Sigmoid colon (tissue), 7 donors: ENCODE measurements around the gene RBM47. TPM values are rescaled to one million over a fixed set of nuclear protein-coding genes. Genes with fewer than 3 reads are reported as not detected.

Source experiments
- DNase-seq: peaks from one replicate; pipeline ENCODE4 v3.0.0-alpha.2; 2019
- H3K27ac ChIP-seq, 4 donors: fragments of 200-600 bp; sonication (generic); one replicate each; pipeline ENCODE4 v1.5.1; 2016 to 2019; ENCODE audit warnings: mild to moderate bottlenecking in 1 of 4
- H3K27me3 ChIP-seq, 3 donors: fragments of 200-600 bp; sonication (generic); one replicate each; pipeline ENCODE4 v1.5.1; 2019; ENCODE audit warnings: mild to moderate bottlenecking in 1 of 3
- H3K36me3 ChIP-seq, 4 donors: fragments of 200-600 bp; sonication (generic); one replicate each; pipeline ENCODE4 v1.5.1; 2016 to 2019
- H3K4me1 ChIP-seq, 4 donors: fragments of 200-600 bp; sonication (generic); one replicate each; pipeline ENCODE4 v1.5.1; 2017 to 2019
- H3K4me3 ChIP-seq, 4 donors: fragments of 200-600 bp; sonication (generic); one replicate each; pipeline ENCODE4 v1.5.1; 2017 to 2019; ENCODE audit warnings: mild to moderate bottlenecking in 2 of 4, moderate library complexity in 1 of 4
- H3K9me3 ChIP-seq, 4 donors: fragments of 200-600 bp in 3 of 4; sonication (generic) in 3 of 4; one replicate each; pipeline versions ENCODE4 v1.5.1 to v1.6.1; 2013 to 2019
- CTCF ChIP-seq, 4 experiments: fragments of 450-650 bp in 3 of 4; fragments of 200-600 bp in 1 of 4; IDR thresholded peaks; one replicate each; pipeline ENCODE4 v1.5.1; 2016 to 2019; ENCODE audit warnings: antibody characterized with exemption in 4 of 4, mild to moderate bottlenecking in 3 of 4, moderate library complexity in 2 of 4
- EP300 ChIP-seq, 4 donors: sonication (generic); formaldehyde crosslinking; IDR thresholded peaks; one replicate each; pipeline ENCODE4 v1.6.1; 2017; ENCODE audit warnings: antibody characterized with exemption in 4 of 4
- POLR2A ChIP-seq, 2 donors: fragments of 450-650 bp; IDR thresholded peaks; one replicate each; pipeline ENCODE4 v1.6.1; 2016; ENCODE audit warnings: antibody characterized with exemption in 2 of 2, mild to moderate bottlenecking in 2 of 2, moderate library complexity in 2 of 2
- POLR2AphosphoS5 ChIP-seq, 4 donors: sonication (generic); formaldehyde crosslinking; IDR thresholded peaks; one replicate each; pipeline ENCODE4 v1.6.1; 2017; ENCODE audit warnings: antibody characterized with exemption in 4 of 4
- WGBS, 2 donors: extraction: QIAGEN DNeasy Blood & Tissue Kit; methylation state at CpG; one replicate each; pipeline ENCODE4 v1.1.7; 2013; 5-methylcytosine and 5-hydroxymethylcytosine counted together
- intact Hi-C: fragments of 100-400 bp; cut with DNase I; formaldehyde crosslinking; loops from one replicate; pipeline ENCODE4 v1.15.1; 2023
- polyA plus RNA-seq, 3 donors: library from polyadenylated mRNA; stranded (reverse); fragments of 200-250 nt; gene quantifications; one replicate each; pipeline ENCODE4 v1.2.3, GENCODE V29; 2013
- total RNA-seq, 4 donors: library from RNA; depleted of rRNA; stranded (reverse); fragments of >200 nt; gene quantifications; one replicate each; pipeline ENCODE4 v1.1.0, GENCODE V29; 2016
- donor health status: healthy with polysubstance abuse.
- donor health status: Bipolar disorder and iron deficiency.
- donor health status: healthy.

Gene RBM47
- total and polyA plus RNA-seq, 7 donors, result 7.2 to 148 (median 21.2) TPM

DNA sequence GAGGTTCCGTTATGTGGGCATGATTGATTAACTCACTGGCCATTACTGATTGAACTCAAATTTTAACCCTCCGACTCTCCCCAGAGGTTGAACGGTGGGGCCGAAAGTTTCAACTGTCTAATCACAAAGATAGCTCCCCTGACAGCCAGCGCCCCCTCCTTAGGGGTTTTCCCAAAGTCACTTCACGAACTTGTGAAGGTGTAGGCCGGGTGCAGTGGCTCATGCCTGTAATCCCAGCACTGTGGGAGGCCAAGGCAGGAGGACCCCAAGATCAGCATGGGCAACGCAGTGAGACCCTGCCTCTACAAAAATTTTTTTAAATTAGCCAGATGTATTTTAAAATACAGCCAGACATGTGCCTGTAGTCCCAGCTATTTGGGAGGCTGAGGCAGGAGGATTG is 39.8 kb upstream of the RBM47 start:
- 89% methylated on average over 8 of the region's 8 CpGs for WGBS, 2 donors
- intact Hi-C loops, result no loop called here
- Histone ChIP-seq H3K27me3 (no peaks in the 10 kb centered on the region), H3K9me3 (no peaks in the 10 kb centered on the region), H3K27ac (no peak overlapping the region), H3K36me3 (no peaks in the 10 kb centered on the region), H3K4me1 (no peaks in the 10 kb centered on the region), H3K4me3 (no peak overlapping the region)
- TF ChIP-seq CTCF (IDR thresholded peaks at IDR 0.05), result no peak
- TF ChIP-seq POLR2AphosphoS5 (IDR thresholded peaks at IDR 0.05), result no peak
- no peak for TF ChIP-seq EP300 (IDR thresholded peaks at IDR 0.05)
- no peak for TF ChIP-seq POLR2A (IDR thresholded peaks at IDR 0.05)
- no peak for DNase-seq

- no peaks in the 10 kb centered on the region for H3K9me3 ChIP-seq
- H3K36me3 ChIP-seq, result no peaks in the 10 kb centered on the region
- H3K4me1 ChIP-seq, result no peaks in the 10 kb centered on the region
- H3K27me3 ChIP-seq, result no peaks in the 10 kb centered on the region
- H3K27ac ChIP-seq, result no peak overlapping the region
- intact Hi-C loops, result no loop called here
- no peak overlapping the region for H3K4me3 ChIP-seq
- TF ChIP-seq POLR2AphosphoS5 (IDR thresholded peaks at IDR 0.05) (no peak), CTCF (IDR thresholded peaks at IDR 0.05) (no peak), POLR2A (IDR thresholded peaks at IDR 0.05) (no peak), EP300 (IDR thresholded peaks at IDR 0.05) (no peak)
- no peak for DNase-seq
Observed at GRCh38 chr4:40665842-40666241, 36.2 kb upstream of the RBM47 start.

DNA sequence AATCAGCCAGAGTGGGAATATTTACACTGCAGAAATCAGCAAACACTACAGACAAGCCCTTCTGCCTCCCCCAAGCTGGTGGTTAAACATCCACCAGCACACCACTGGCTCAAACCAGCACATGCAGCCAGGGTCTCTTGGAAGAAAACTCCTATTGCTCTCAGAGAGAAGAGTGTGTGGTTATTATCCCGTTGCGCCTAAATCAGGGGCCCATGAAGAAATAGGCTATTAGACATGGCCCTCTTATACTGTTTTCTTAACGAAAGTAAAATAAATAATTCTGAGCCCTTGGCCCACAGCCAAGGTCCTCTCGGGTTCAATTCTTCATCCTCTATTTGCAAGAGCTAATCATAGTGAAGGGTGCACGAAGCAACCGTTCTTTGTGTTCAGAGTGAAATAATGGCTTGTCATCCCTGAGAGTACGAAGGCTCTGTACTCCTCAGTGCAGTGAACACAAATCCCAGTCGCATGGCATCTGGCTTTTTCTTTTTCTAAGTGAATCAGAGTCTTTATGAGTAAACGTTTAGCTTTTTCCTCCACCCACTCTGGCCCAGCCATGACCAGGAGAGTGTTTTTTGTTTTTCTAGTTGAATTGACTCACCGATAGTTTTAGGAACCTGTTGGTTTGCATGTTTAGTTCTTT is 33.4 kb upstream of the RBM47 start:
- no peak overlapping the region for H3K27ac ChIP-seq
- no peak for TF ChIP-seq POLR2A (IDR thresholded peaks at IDR 0.05)
- TF ChIP-seq EP300 (IDR thresholded peaks at IDR 0.05), result no peak
- TF ChIP-seq CTCF (IDR thresholded peaks at IDR 0.05), result no peak
- TF ChIP-seq POLR2AphosphoS5 (IDR thresholded peaks at IDR 0.05), result no peak
- H3K36me3 ChIP-seq, result no peaks in the 10 kb centered on the region
- intact Hi-C loops, result no loop called here
- 12 to 49% methylated on average over 10 of the region's 10 CpGs for WGBS, 2 donors
- H3K4me1 ChIP-seq, result no peaks in the 10 kb centered on the region
- H3K27me3 ChIP-seq, result no peaks in the 10 kb centered on the region
- DNase-seq, result no peak
- no peak overlapping the region for H3K4me3 ChIP-seq
- no peaks in the 10 kb centered on the region for H3K9me3 ChIP-seq

DNA sequence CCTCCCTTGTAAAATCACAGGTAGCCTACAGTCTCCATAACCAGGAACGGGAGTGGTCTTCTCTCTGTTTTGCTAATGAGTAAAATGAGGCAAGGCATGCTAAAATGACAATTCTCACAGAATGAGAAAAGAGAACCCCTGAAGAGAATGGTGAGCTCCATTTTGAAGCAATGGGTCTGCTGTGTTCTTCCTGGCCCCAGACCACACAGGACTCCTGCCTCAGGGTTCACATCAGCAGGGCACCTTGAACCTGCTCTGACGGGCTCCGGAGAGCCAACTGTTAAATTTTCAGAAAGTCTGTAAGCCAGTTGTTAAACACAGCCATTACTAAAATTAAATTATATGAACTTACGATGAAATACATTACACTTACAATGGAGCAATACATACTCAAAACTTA is 32.1 kb upstream of the RBM47 start:
- intact Hi-C loops, result no loop called here
- Histone ChIP-seq H3K4me1 (no peaks in the 10 kb centered on the region), H3K36me3 (no peaks in the 10 kb centered on the region), H3K27me3 (no peaks in the 10 kb centered on the region), H3K9me3 (no peaks in the 10 kb centered on the region), H3K4me3 (no peak overlapping the region), H3K27ac (no peak overlapping the region)
- DNase-seq, result no peak
- TF ChIP-seq POLR2AphosphoS5 (IDR thresholded peaks at IDR 0.05), result no peak
- 84 to 93% methylated on average over 4 of the region's 4 CpGs for WGBS, 2 donors

- H3K4me1 ChIP-seq, result no peaks in the 10 kb centered on the region
- no peak for TF ChIP-seq CTCF (IDR thresholded peaks at IDR 0.05)
- H3K27ac ChIP-seq, result no peak overlapping the region
- intact Hi-C loops, result no loop called here
- no peaks in the 10 kb centered on the region for H3K9me3 ChIP-seq
- H3K27me3 ChIP-seq, result no peaks in the 10 kb centered on the region
- no peak overlapping the region for H3K4me3 ChIP-seq
- no peak for DNase-seq
- H3K36me3 ChIP-seq, result no peaks in the 10 kb centered on the region
- WGBS, 2 donors, result 81 to 91% methylated on average over 9 of the region's 9 CpGs
Observed at GRCh38 chr4:40656201-40656863, 26.7 kb upstream of the RBM47 start.
